NCI-H2227 (cell line): ENCODE results near the gene SLC52A3.
"Not testable (repeated sequence)": the region's sequence is repeated elsewhere in the genome, so short reads cannot be mapped to it uniquely, and the experiment has no call there.

ENCODE experiments used
- DNase-seq: peaks from one replicate; lab custom pipeline; 2025; ENCODE audit not compliant: unreplicated experiment; lab: John Stamatoyannopoulos, UW

SLC52A3 gene

DNA sequence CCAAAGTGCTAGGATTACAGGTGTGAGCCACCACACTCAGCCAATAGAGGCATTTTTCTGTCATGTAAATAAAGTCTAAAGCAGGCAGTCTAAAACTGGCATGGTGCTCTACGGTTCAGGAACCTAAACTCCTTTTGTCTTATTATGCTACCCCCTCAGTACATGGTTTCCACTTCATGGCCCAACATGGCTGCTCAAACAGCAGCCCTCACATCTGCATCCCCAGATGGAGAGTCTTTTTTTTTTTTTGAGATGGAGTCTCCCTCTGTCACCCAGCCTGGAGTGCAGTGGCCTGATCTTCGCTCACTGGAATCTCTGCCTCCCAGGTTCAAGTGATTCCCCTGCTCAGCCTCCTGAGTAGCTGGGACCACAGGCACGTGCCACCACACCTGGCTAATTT is 38.3 kb downstream of the SLC52A3 start:
- DNase-seq = no peak

DNA sequence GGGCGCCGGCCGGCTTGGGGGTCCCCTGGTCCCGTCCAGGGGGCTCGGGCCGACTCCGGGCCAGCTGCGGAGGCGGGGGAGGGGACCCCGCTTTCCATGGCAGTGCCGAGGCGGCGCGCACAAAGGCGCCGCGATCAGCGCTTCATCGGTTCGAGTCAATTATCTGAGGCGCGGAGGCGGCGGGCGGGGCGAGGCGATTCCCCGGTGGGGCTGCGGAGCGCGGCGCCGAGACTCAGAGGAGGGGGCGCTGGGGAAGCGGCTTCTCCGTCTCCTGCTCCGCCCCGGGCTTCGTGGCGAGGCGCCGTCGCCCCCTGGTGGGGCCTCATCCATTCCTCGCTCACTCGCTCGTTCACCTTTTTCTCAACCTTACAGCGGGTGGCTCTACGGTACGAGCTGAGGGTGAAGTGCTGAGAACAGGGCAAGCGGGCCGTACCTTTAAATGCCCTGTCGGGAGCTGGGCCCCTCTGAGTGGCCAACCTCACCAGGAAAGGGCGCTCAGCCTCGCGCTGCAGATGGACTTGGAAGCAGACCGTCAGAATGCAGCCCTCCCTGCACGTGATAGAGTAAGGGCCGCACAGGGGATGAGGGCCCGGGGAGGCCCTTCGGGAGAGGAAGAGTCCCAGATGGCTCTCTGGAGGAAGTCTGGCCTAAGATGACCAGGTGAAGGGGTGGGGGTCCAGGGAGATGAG is 39.9 kb downstream of the SLC52A3 start:
- peak; percentile 93 for DNase-seq

DNA sequence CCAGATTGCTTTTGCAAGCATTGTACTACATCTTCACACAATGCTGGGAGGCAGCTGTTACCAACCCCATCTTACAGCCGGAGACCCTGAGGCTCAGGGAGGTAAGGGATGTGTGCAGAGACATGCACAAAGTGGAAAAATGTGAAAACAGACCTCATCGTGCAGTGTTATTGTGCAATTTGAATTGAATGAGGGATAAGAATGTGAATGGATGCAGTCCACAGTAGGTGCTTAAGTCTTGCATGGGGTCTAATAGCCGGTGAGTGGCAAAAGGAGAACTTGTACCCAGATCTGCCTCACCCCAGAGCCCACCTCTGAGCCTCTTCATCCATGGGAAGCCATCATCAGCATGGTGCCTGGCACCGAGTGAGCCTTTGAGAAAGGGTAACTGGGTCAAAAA is 42.1 kb downstream of the SLC52A3 start:
- DNase-seq = no peak

DNA sequence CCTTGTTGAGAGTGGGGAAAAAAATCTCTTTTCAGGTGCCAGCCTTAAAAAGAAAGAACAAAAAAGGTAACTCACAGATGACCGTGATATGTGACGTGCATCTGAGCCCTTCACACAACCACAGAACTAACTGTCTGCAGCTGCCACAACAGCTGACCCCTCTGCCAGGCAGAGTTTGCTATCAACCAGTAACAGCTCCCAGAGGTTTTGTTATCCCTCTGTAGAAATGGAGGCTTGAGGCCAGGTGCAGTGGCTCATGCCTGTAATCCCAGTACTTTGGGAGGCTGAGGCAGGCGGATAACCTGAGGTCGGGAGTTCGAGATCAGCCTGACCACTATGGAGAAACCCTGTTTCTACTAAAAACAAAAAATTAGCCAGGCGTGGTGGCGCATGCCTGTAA is 42.8 kb downstream of the SLC52A3 start:
- no peak for DNase-seq

DNA sequence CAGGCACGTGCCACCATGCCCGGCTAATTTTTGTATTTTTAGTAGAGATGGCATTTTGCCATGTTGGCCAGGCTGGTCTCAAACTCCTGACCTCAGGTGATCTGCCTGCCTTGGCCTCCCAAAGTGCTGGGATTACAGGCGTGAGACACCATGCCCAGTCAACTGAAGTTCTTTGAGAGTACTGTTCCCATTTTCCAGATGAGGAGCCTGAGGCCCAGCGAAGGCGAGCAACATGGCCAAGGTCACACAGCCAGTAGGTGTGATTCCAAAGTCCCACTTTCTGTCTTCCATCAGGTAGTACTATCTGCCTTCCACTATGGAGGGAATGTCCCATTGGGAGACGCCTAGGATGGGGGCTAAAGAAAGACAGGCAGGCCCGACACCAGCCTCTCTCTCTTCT is 43.5 kb downstream of the SLC52A3 start:
- DNase-seq = not testable (repeated sequence)

DNA sequence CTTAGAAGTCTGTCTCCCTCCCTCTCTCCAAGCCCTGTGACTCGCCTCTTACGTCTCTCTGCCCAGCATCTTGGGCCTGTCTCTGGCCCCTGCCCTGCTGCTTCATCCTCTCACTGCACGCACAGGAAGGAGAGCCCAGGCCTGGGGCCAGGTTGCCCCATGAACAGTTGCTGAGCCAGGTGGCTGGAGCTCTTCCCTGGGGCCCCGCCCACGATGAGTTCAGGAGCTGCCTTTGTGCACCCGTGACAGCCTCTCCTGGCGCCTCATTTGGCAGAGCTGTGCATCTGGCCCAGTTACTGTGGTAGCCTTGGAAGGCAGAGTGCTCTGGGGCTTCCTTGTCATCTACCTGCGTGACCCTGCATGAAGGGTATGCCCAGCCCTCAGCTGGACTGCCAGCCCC is 44.5 kb downstream of the SLC52A3 start:
- DNase-seq = peak; percentile 19

DNA sequence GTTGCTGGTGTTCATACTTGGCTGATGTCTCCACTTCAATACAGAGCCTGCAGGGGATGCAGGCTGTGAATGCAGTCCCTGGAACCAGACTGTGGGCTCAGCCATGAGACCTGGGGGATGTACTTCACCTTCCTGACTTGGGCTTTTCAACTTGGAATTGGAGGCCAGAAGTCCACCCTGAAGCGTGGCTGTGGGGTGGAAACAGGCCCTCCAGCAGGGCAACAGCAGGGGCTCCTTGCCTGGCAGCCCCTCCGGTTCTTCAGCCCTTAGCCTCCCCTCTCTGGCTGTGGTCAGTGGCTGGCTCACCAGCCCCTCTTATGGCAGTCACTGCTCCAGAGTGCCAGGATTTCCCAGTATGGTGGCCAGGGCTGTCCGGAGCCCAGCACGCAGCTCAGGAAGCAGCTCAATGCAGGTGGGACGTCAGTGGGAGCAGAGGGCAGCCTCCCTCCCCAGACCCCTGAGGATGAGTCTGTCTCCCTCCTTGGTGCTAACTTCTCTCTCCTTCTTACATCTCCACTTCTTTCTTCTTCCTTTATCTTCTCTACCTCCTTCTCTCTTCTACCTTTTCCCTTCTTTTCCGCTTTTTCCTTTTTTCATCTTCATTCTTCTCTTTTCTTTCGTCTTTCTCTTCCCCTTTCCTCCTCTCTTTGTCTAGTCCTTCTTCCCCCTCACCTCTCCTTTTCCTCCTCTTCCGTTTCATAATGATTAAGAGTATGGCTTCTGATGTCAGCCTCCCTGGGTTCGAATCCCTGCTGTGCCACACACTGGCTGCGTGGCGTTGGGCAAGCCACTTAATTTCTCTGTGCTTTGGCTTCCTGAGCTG is 45.3 kb downstream of the SLC52A3 start:
- no peak for DNase-seq

DNA sequence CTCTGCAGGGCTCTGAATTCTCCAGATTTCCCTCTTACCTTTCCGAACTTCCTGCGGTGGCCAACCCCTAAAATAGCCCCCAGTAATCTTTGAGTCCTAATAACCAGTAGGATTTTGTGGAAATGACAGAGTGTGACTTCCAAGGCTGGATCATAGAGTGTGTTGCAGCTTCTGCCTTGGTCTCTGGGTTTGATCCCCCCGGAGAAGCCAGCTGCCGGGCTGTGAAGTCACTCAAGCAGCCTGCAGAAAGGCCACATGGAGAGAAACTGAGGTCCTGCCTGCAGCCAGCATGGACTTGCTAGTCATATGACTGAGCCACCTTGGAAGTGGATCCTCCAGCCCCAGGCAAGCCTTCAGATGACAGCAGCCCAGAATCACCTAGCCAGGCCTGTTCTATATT is 46.4 kb downstream of the SLC52A3 start:
- DNase-seq = no peak

DNA sequence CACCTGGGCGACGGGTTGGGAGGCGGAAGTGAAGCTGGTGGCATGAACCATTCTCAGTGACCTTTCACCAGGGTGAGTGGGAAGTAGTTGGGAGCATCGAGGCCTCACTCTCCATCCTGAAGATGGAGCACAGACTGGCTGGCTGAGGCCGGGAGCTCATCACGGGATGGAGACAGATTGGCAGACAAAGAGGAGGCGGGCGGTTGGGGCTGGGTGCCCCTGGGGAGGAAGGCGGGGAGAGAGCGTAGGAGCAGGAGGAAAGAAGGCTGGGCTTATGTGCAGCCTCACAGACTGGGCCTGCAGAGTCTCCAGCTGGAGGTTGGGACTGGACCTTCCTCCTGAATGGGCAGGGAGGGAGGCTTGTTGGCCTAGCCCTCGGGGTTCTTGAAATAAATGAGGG is 48.5 kb downstream of the SLC52A3 start:
- DNase-seq = peak; percentile 34

DNA sequence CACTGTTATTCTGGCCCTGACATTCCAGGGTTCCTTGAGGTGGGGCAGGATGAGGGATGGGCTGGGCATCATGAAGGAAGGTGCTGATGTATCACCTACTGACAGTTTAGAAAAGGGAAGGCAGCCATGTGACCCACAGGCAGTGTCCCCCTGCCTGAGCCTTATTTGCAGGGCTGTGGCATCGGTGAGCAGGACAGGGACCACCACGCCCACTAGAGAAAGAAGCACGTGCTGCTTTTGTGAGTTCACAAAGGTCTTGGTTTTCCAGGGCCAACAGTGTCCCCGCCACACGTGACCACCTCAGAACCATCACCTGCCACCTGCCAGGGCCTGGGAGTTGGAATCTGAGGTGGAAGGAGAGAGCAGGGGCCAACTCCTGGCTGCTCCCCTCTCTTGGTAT is 49.2 kb downstream of the SLC52A3 start:
- DNase-seq = no peak

DNA sequence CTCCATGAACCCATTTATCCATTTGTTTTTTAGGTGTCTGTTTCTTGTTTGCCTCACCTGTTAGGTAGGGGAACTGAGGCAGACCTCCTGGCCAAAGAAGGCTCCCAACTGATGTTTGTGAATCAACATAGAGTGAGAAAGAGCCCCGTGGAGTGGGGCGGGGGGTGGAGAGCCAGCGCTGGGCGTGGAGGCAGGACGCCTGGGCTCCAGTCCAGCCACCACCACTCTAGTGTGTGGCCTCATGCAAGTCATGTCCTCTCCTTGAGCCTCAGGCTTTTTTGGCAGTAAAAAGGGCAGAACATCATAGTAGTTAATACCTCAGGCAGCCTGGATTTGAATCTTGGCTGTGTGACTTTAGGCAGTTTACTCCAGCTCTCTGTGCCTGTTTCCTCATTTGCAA is 50.5 kb downstream of the SLC52A3 start:
- DNase-seq = no peak

DNA sequence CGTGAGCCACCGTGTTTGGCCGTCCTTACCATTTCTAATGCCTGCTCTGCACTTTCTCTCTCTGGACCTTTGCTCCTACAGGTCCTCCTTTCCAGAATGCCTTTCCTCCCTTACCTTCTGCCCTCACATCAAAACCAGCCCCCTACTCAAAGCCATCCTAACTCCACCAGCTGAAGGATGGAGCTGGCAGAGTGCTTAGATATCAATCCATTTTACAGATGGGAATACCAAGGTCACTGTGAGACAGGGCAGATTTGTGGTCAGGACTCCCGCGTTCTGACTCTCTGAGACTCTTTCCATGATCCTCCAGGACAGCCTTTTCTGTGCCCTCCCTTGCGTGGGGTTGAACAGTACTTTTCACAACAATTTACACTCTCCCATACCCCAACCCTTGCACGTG is 51.0 kb downstream of the SLC52A3 start:
- no peak for DNase-seq

DNA sequence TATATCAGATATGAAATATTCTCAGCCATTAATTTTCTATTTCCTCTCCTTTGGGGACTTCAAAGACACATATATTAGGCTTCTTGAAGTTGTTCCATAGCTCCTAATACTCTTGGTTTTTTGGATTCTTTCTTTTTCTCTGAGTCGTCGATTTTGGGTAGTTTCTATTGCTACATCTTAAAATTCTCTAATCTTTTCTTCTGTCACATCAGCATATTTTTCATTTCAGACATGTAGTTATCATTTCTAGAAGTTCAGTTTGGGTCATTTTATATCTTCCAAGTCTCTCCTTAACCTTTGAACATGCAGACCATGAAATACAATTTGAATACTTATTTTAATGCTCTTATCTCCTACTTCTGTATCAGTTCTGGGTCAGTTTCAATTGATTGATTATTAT is 53.8 kb downstream of the SLC52A3 start:
- no peak for DNase-seq

DNA sequence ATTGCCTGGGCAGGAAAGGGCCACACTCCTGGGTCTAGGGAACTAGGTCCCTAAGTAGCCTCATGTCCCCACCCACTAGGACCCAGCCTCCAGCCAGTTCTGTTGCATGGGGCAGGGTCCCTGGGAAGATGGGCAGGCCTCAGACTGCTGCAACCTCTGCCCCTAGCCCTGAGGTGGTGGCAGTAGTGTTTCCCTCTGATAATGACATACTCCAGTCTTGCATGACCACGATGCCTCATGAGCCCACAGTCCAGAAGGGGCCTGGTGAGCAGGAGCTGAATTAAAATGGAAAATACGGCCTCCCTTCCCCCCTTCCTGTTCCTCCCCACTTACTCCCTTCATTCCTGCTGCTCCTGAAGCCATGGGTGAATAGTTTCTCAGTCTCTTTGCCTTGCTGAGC is 56.7 kb downstream of the SLC52A3 start:
- no peak for DNase-seq

DNA sequence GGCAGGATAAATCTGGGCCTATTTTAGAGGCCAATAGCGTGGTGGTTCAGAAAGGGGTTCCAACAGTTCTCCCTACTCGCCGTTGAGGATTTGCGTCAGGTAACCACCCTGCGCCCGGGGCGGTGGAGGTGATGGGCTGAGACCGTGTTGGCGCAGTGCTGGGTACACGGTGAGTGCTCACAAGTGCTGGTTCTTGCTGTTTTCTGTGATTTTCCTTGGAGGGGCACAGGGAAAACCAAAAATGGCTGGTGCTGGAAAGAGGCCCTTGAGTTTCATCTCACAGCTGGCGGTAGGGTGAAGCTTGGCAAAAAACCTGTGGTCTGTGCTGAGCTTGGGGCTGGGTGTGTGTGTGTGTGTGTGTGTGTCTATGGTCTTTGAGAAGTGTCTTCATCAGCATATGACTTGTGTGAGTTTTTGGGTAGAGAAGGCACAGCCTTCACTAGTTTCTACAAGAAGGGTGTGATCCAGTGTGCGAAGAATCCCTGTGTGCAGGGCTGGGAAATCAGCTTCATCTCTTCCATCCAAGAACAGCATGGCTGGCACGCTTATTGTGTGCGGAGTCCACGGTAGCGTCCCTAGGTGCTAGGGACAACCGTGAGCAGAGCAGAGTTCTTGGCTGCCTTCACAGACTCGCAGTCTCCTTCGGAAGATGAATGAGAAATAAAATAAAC is 57.4 kb downstream of the SLC52A3 start:
- DNase-seq = no peak
